Kidney epithelial cell (primary cell): Measurements from ENCODE around the gene LLGL1. TPM values are rescaled to one million over a fixed set of nuclear protein-coding genes. Genes with fewer than 3 reads are reported as not detected.

Source experiments
- DNase-seq: peaks from one replicate; pipeline ENCODE4 v3.0.0-alpha.2; 2010; ENCODE audit warnings: low read depth
- H3K27me3 ChIP-seq: 2 replicates; pipeline ENCODE4 v1.6.0; 2011; ENCODE audit warnings: low read length; ENCODE audit not compliant: control insufficient read depth, insufficient read depth
- H3K36me3 ChIP-seq: 2 replicates; pipeline ENCODE4 v1.5.1; 2011; ENCODE audit warnings: low read length; ENCODE audit not compliant: control insufficient read depth, insufficient read depth
- H3K4me3 ChIP-seq: 2 replicates; pipeline ENCODE4 v1.5.1; 2011; ENCODE audit warnings: low read depth, mild to moderate bottlenecking, control low read depth, low read length
- CTCF ChIP-seq: IDR thresholded peaks from 2 replicates; pipeline ENCODE4 v1.5.1; 2011; ENCODE audit warnings: mild to moderate bottlenecking, moderate library complexity, low read length, control low read depth, inconsistent platforms; ENCODE audit not compliant: insufficient read depth, poor library complexity, severe bottlenecking
- total RNA-seq: library from RNA; depleted of rRNA; stranded (reverse); fragments of >200 nt; gene quantifications from 2 replicates; pipeline ENCODE4 v1.2.3, GENCODE V29; 2015

Gene LLGL1
- total RNA-seq = 53.7 and 63.1 TPM in 2 replicates

GRCh38 chr17:18225121-18225641 lies at the start of gene LLGL1:
LLGL1 (plus strand) TSS chr17:18225635; CDS start chr17:18225683, 48 bp downstream.
- H3K4me3 ChIP-seq = peak within 1 kb of the TSS; percentile 68
- peak; percentile 56 for DNase-seq

GRCh38 chr17:18176176-18176575 lies 49.3 kb upstream of the LLGL1 start:
- Histone ChIP-seq H3K4me3 (no peak overlapping the region), H3K36me3 (no peaks in the 10 kb centered on the region), H3K27me3 (no peaks in the 10 kb centered on the region)
- DNase-seq = no peak
- TF ChIP-seq CTCF = no peak

More at GRCh38 chr17:18225121-18225641, at the start of gene LLGL1:
- Histone ChIP-seq H3K36me3 (no peaks in the 10 kb centered on the region), H3K27me3 (no peaks in the 10 kb centered on the region)
- no peak for TF ChIP-seq CTCF

- H3K4me3 ChIP-seq = no peak overlapping the region
- DNase-seq = no peak
- no peak for TF ChIP-seq CTCF
These were observed 48.3 kb upstream of the LLGL1 start for GRCh38 chr17:18177133-18177532.

GRCh38 chr17:18177722-18178121 lies 47.7 kb upstream of the LLGL1 start:
- no peaks in the 10 kb centered on the region for H3K36me3 ChIP-seq
- TF ChIP-seq CTCF = no peak
- DNase-seq = no peak
- no peaks in the 10 kb centered on the region for H3K27me3 ChIP-seq
- H3K4me3 ChIP-seq = no peak overlapping the region

More at GRCh38 chr17:18177133-18177532, 48.3 kb upstream of the LLGL1 start:
- Histone ChIP-seq H3K27me3 (no peaks in the 10 kb centered on the region), H3K36me3 (no peaks in the 10 kb centered on the region)

- Histone ChIP-seq H3K36me3 (no peaks in the 10 kb centered on the region), H3K27me3 (no peaks in the 10 kb centered on the region), H3K4me3 (no peak overlapping the region)
- no peak for DNase-seq
- no peak for TF ChIP-seq CTCF
These were observed 46.2 kb upstream of the LLGL1 start for GRCh38 chr17:18179196-18179595.

- no peak for DNase-seq
- no peak for TF ChIP-seq CTCF
- Histone ChIP-seq H3K4me3 (no peak overlapping the region), H3K27me3 (no peaks in the 10 kb centered on the region), H3K36me3 (no peaks in the 10 kb centered on the region)
These were observed 45.6 kb upstream of the LLGL1 start for GRCh38 chr17:18179804-18180203.
